Measurements from ENCODE around the gene IMMP2L. TPM values are rescaled to one million over a fixed set of nuclear protein-coding genes. Genes with fewer than 3 reads are reported as not detected.

The IMMP2L gene
- total and polyA plus RNA-seq, 2 donors (not counting 3 experiments of a cell fraction or from before 2014, with no cell fraction given), result 9.9 to 11.8 TPM

- Histone ChIP-seq H3K9me1 (replicated peaks; ENCODE audit: control insufficient read depth, extremely low read depth, insufficient read depth, low read length) (no peaks in the 10 kb centered on the region), H3K27me3 (ENCODE audit: control insufficient read depth in 2 of 2, insufficient read depth in 2 of 2, low read length in 2 of 2) (no peaks in the 10 kb centered on the region), H3K4me2 (ENCODE audit: insufficient read depth, low read length) (no peak overlapping the region), H3K9me3 (replicated peaks; ENCODE audit: control insufficient read depth, insufficient read depth, low read length) (no peaks in the 10 kb centered on the region), H2AFZ (ENCODE audit: low read depth, low read length) (no peak overlapping the region), H3K4me1 (ENCODE audit: control insufficient read depth, extremely low read depth, insufficient read depth, low read length) (no peaks in the 10 kb centered on the region), H3K27ac (ENCODE audit: insufficient read depth, low read depth, low read length) (no peak overlapping the region), H4K20me1 (replicated peaks; ENCODE audit: control insufficient read depth, extremely low read depth, insufficient read depth, low read length) (no peaks in the 10 kb centered on the region), H3K36me3 (ENCODE audit: control insufficient read depth in 2 of 2, extremely low read depth in 1 of 2, insufficient read depth in 2 of 2, low read length in 2 of 2) (no peaks in the 10 kb centered on the region), H3K79me2 (ENCODE audit: control insufficient read depth, insufficient read depth, low read length) (no peaks in the 10 kb centered on the region), H3K9ac (replicated peaks; ENCODE audit: extremely low read depth, insufficient read depth, low read length) (no peak overlapping the region), H3K4me3 (replicated peaks in 1 of 3; ENCODE audit: insufficient read depth in 1 of 3, low read depth in 1 of 3, low read length in 3 of 3) (no peak overlapping the region)
- dilution Hi-C loops (cut with MboI; ENCODE audit: extremely low pct_ligation_motif_present, low sequenced_read_pairs), result no loop called here
- POLR2A ChIA-PET, result no interaction called here
- CTCF ChIA-PET, result no interaction called here
- DNase-seq (ENCODE audit: low read depth, low spot score) (no peak), FAIRE-seq (no peak)
- BruUV-seq (replicated peaks), result no TSS peak
- intact Hi-C loops (cut with micrococcal nuclease), result no loop called here
- TF ChIP-seq POLR2A (IDR thresholded peaks at IDR 0.05; ENCODE audit: low read depth, low read length) (no peak), JUN (IDR thresholded peaks at IDR 0.05; ENCODE audit: borderline replicate concordance, insufficient read depth, insufficient read length, low read depth) (no peak), MYC (IDR thresholded peaks at IDR 0.05; ENCODE audit: low read depth, low read length) (no peak), POLR2AphosphoS5 (IDR thresholded peaks at IDR 0.05; ENCODE audit: insufficient read depth, low read depth, low read length) (no peak), EZH2 (IDR thresholded peaks at IDR 0.05; ENCODE audit: borderline replicate concordance, low read depth, low read length, severe bottlenecking) (no peak), GATA2 (IDR thresholded peaks at IDR 0.05; ENCODE audit: insufficient read depth, insufficient read length, low read depth, low read length) (no peak), CTCF (IDR thresholded peaks at IDR 0.05; ENCODE audit: extremely low read depth in 1 of 2, insufficient read depth in 1 of 2, low read depth in 1 of 2, low read length in 2 of 2) (no peak), MAX (IDR thresholded peaks at IDR 0.05; ENCODE audit: insufficient read depth, insufficient read length) (no peak), FOS (IDR thresholded peaks at IDR 0.05; ENCODE audit: borderline replicate concordance, insufficient read depth, low read length) (no peak)
These were observed 543.1 kb downstream of the IMMP2L start for GRCh38 chr7:111018960-111019736.
